Cardiac muscle cell (in vitro differentiated cells and primary cell): Measurements from ENCODE around the gene CORIN. TPM values are rescaled to one million over a fixed set of nuclear protein-coding genes. Genes with fewer than 3 reads are reported as not detected.

Experiments used
- DNase-seq, 2 donors: peaks; one replicate each; pipeline versions ENCODE4 v3.0.0 to v3.0.0-alpha.2; 2010 to 2017; ENCODE audit warnings: low read depth in 1 of 2, low spot score in 1 of 2
- H3K27ac ChIP-seq: fragments of 200-600 bp; sonication (generic); 2 replicates; pipeline ENCODE4 v1.5.1; 2016
- H3K27me3 ChIP-seq: fragments of 200-600 bp; sonication (generic); 2 replicates; pipeline ENCODE4 v1.6.0; 2016; ENCODE audit warnings: control low read depth
- H3K36me3 ChIP-seq: fragments of 200-600 bp; sonication (generic); 2 replicates; pipeline ENCODE4 v1.5.1; 2016; ENCODE audit warnings: control low read depth
- H3K4me1 ChIP-seq: fragments of 200-600 bp; sonication (generic); 2 replicates; pipeline ENCODE4 v1.8.1; 2017; ENCODE audit warnings: low read depth, mild to moderate bottlenecking, mixed run types
- H3K4me3 ChIP-seq: fragments of 200-600 bp; sonication (generic); 2 replicates; pipeline ENCODE4 v1.5.1; 2016; ENCODE audit warnings: mild to moderate bottlenecking
- H3K9me3 ChIP-seq: fragments of 200-600 bp; sonication (generic); 2 replicates; pipeline ENCODE4 v1.5.1; 2017; ENCODE audit warnings: low read depth, mild to moderate bottlenecking, control low read depth
- polyA plus RNA-seq: library from polyadenylated mRNA; unstranded; fragments of >200 nt; fragmentation: Nextera tagmentation; extraction: Ambion mirVana; gene quantifications from 2 replicates; pipeline ENCODE4 v1.2.1, GENCODE V29; 2016
- total RNA-seq: library from RNA; depleted of rRNA; stranded (reverse); fragments of >200 nt; gene quantifications from 2 replicates; pipeline ENCODE4 v1.2.3, GENCODE V29; 2016
- TF ChIP-seq, protein P1 (sequence below): IDR thresholded peaks from 2 replicates; pipeline ENCODE4 v1.5.1; 2012; ENCODE audit warnings: low read depth, mild to moderate bottlenecking, low read length

The CORIN gene
- total and polyA plus RNA-seq, 2 experiments from 2014 or later: 110 to 169 TPM

DNA sequence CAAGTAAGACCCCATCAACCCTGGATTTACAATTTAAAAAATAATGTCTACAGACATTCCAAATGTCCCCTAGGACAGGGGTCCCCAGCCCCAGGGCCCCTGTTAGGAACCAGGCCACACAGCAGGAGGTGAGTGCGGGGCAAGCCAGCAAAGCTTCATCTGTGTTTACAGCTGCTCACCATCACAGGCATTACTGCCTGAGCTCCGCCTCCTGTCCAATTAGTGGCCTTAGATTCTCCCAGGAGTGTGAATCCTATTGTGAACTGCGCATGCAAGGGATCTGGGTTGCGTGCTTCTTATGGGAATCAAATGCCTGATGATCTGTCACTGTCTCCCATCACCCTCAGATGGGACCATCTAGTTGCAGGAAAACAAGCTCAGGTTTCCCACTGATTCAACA is 206.7 kb downstream of the CORIN start:
- Histone ChIP-seq H3K36me3 (no peaks in the 10 kb centered on the region), H3K9me3 (no peaks in the 10 kb centered on the region), H3K27ac (no peak overlapping the region), H3K4me1 (peaks cover 3% of the 10 kb centered on the region), H3K4me3 (no peak overlapping the region), H3K27me3 (no peaks in the 10 kb centered on the region)
- TF ChIP-seq, protein P1, sequence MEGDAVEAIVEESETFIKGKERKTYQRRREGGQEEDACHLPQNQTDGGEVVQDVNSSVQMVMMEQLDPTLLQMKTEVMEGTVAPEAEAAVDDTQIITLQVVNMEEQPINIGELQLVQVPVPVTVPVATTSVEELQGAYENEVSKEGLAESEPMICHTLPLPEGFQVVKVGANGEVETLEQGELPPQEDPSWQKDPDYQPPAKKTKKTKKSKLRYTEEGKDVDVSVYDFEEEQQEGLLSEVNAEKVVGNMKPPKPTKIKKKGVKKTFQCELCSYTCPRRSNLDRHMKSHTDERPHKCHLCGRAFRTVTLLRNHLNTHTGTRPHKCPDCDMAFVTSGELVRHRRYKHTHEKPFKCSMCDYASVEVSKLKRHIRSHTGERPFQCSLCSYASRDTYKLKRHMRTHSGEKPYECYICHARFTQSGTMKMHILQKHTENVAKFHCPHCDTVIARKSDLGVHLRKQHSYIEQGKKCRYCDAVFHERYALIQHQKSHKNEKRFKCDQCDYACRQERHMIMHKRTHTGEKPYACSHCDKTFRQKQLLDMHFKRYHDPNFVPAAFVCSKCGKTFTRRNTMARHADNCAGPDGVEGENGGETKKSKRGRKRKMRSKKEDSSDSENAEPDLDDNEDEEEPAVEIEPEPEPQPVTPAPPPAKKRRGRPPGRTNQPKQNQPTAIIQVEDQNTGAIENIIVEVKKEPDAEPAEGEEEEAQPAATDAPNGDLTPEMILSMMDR: no peak
- DNase-seq: no peak

DNA sequence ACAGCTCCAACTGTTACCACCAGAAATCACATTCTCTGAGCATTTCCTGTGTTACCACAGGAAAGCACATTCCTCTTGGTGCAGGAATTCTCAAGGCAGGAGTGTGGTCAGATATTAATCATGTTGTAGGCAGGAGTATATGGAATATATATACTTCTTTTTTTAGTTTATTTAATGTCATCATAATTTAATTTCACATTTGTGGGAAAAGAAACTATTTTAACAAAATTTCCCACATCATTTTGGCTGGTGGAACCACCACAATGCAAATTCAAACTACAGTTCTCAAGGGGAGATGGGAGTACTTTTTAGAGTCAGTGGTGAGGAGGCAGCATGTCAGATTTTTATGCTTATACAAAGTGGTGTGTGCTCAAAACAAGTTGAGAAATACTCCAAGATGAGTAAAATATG is 213.8 kb downstream of the CORIN start:
- DNase-seq: peak in 1 of 2 donors; percentile 79

DNA sequence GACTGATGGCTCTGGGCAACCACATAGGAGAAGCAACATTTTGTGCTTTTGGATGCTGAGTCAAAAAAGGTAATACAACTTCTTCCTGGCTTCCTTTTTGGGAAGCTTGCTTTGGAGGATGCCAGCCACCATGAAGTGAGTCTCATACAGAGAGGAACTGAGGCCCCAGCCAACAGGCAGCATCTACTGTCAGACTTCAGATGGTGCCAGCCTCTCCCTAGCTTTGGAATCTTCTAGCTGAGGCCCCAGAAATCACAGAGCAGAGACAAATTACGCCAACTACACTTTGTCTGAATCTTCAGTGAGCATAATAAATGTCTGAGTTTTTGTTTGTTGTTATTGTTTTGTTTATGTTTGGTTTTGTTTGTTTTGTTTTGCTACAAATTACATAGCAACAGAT is 216.7 kb downstream of the CORIN start:
- TF ChIP-seq, protein P1: no peak
- H3K27me3 ChIP-seq: no peaks in the 10 kb centered on the region
- no peak overlapping the region for H3K27ac ChIP-seq
- peaks cover under 1% of the 10 kb centered on the region for H3K36me3 ChIP-seq
- no peak overlapping the region for H3K4me3 ChIP-seq
- no peaks in the 10 kb centered on the region for H3K9me3 ChIP-seq
- no peaks in the 10 kb centered on the region for H3K4me1 ChIP-seq
- DNase-seq: no peak

More for the DNA sequence above, 213.8 kb downstream of the CORIN start:
- no peaks in the 10 kb centered on the region for H3K9me3 ChIP-seq
- no peaks in the 10 kb centered on the region for H3K36me3 ChIP-seq
- H3K4me3 ChIP-seq: no peak overlapping the region
- TF ChIP-seq, protein P1: no peak
- H3K27ac ChIP-seq: no peak overlapping the region
- H3K27me3 ChIP-seq: no peaks in the 10 kb centered on the region
- peaks cover 3% of the 10 kb centered on the region for H3K4me1 ChIP-seq

DNA sequence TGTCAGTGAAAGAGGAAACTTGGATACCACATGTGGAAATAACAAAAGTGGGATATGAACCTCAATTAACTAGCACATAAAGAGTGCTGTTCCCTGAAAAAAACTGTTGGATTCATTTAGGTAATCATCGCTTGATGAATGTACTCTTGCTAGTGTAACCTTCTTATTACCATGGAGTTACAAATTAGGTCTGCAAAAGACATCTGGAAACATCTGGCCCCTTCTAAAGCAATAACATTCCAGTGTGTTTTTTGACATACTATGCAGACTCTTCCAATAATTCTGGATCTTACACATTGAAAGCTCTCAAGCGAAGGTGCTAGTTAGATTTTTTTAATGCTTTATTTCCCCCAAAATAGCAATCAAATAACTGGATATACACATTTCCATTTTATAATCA is 218.2 kb downstream of the CORIN start:
- TF ChIP-seq, protein P1: no peak
- Histone ChIP-seq H3K36me3 (peaks cover 6% of the 10 kb centered on the region), H3K4me1 (no peaks in the 10 kb centered on the region), H3K27ac (no peak overlapping the region), H3K27me3 (no peaks in the 10 kb centered on the region), H3K4me3 (no peak overlapping the region), H3K9me3 (no peaks in the 10 kb centered on the region)
- no peak for DNase-seq

DNA sequence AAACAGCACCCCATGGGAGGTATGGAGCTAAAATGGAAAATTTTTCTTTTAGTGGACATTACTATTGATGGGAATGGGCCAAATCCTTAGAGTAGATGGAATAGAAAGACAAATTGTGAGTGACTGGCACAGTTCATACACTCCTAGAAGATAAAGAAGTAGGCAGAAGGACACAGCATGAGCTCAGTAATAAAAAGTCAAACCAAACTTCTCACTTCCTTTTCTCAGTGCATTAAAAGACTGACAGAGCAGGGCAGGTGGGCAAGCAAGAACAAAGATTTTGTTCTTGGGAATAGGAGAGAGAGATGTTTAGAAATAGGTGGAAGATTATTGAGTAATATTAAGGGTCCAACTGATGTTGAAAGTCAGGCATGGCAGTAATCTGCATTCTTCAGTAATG is 220.3 kb downstream of the CORIN start:
- TF ChIP-seq, protein P1: no peak
- Histone ChIP-seq H3K27me3 (no peaks in the 10 kb centered on the region), H3K27ac (no peak overlapping the region), H3K9me3 (no peaks in the 10 kb centered on the region), H3K4me1 (no peaks in the 10 kb centered on the region), H3K36me3 (peaks cover 6% of the 10 kb centered on the region), H3K4me3 (no peak overlapping the region)
- no peak for DNase-seq

DNA sequence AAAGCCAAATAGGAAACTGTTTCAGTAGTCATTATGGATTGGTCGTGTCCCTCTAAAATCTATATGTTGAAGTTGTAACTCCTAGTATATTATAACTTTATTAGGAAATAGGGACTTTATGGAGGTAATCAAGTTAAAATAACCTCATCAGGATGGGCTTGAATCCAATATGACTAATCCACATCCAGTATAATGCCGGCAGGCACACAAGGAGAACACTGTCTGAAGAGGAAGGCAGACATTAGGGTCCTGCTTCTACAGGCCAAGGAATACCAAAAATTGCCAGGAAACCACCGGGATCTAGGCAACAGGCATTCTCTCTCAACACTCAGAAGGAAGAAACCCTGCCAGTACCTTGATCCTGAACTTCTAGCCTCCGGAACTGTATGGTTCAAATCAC is 222.5 kb downstream of the CORIN start:
- Histone ChIP-seq H3K4me3 (no peak overlapping the region), H3K4me1 (no peaks in the 10 kb centered on the region), H3K27me3 (no peaks in the 10 kb centered on the region), H3K36me3 (peaks cover 6% of the 10 kb centered on the region), H3K9me3 (no peaks in the 10 kb centered on the region), H3K27ac (no peak overlapping the region)
- peak in 1 of 2 donors; percentile 36 for DNase-seq
- TF ChIP-seq, protein P1: no peak
